H1 (cell line): Measurements from ENCODE around the gene MEX3D. TPM values are rescaled to one million over a fixed set of nuclear protein-coding genes. Genes with fewer than 3 reads are reported as not detected.

ENCODE experiments used
- ATF2 ChIP-seq: IDR thresholded peaks from 2 replicates; pipeline ENCODE4 v1.6.1; 2012; ENCODE audit warnings: low read length, inconsistent platforms
- CEBPB ChIP-seq: IDR thresholded peaks from 2 replicates; pipeline ENCODE4 v1.6.1; 2012; ENCODE audit warnings: low read depth, low read length
- EP300 ChIP-seq, 2 experiments: IDR thresholded peaks; 1 replicate in 1 of 2; 2 replicates in 1 of 2; pipeline ENCODE4 v1.6.1; 2011 to 2012; ENCODE audit warnings: low read depth in 2 of 2, low read length in 2 of 2, mild to moderate bottlenecking in 2 of 2, borderline replicate concordance in 1 of 2, inconsistent platforms in 1 of 2, moderate library complexity in 1 of 2
- FOSL1 ChIP-seq: IDR thresholded peaks from 2 replicates; pipeline ENCODE4 v1.6.1; 2011; ENCODE audit warnings: mild to moderate bottlenecking, low read depth, low read length, moderate library complexity; ENCODE audit not compliant: insufficient read depth
- SIN3A ChIP-seq, 2 experiments: IDR thresholded peaks in 1 of 2; conservative IDR thresholded peaks in 1 of 2; 2 replicates each; pipeline ENCODE4 v1.6.1; 2011 to 2012; ENCODE audit warnings: low read length in 2 of 2, improper control_type of control experiment in 1 of 2, low read depth in 1 of 2, mild to moderate bottlenecking in 1 of 2
- polyA plus RNA-seq, 7 experiments: library from polyadenylated mRNA; depleted of rRNA in 3 of 7; stranded (reverse) in 5 of 7; unstranded in 2 of 7; fragments of >200 nt in 5 of 7; fragments of 200-250 nt in 2 of 7; gene quantifications; 1 replicate in 5 of 7; 2 replicates in 1 of 7; 4 replicates in 1 of 7; pipeline versions ENCODE4 v1.2.1 to v1.2.3, GENCODE V29; 2011 to 2013; ENCODE audit warnings: missing spikeins in 2 of 7, mixed read lengths in 2 of 7
- total RNA-seq: library from RNA; stranded (reverse); fragmentation: NEBNext Ultra II Directional; extraction: Animal tissue kit (Norgen Biotek cat#: 25700); gene quantifications from 2 replicates; pipeline ENCODE4 v1.2.1, GENCODE V29; 2021

The MEX3D gene
- total and polyA plus RNA-seq, 2 of the 8 experiments (the other 6 are each of a cell fraction or from before 2014, with no cell fraction given), result 20.8 to 78.8 TPM

- no peak for TF ChIP-seq ATF2
- TF ChIP-seq CEBPB, result no peak
- no peak for TF ChIP-seq EP300 (IDR thresholded peaks at IDR 0.05; ENCODE audit: borderline replicate concordance in 1 of 2, low read depth in 2 of 2, low read length in 2 of 2)
- no peak for TF ChIP-seq FOSL1
- TF ChIP-seq SIN3A (conservative IDR thresholded peaks at IDR 0.05 in 1 of 2, IDR thresholded peaks at IDR 0.05 in 1 of 2; ENCODE audit: low read depth in 1 of 2, low read length in 2 of 2), result no peak
Observed at GRCh38 chr19:1554968-1555367, 13.2 kb downstream of the MEX3D start (continued).
